Measurements from ENCODE around the gene RET.

RET gene

GRCh38 chr10:43068136-43068395, 8.8 kb upstream of the RET start:
- no peak overlapping the region for H3K4me3 ChIP-seq (ENCODE audit: low read depth, low read length)
- TF ChIP-seq, protein P1, sequence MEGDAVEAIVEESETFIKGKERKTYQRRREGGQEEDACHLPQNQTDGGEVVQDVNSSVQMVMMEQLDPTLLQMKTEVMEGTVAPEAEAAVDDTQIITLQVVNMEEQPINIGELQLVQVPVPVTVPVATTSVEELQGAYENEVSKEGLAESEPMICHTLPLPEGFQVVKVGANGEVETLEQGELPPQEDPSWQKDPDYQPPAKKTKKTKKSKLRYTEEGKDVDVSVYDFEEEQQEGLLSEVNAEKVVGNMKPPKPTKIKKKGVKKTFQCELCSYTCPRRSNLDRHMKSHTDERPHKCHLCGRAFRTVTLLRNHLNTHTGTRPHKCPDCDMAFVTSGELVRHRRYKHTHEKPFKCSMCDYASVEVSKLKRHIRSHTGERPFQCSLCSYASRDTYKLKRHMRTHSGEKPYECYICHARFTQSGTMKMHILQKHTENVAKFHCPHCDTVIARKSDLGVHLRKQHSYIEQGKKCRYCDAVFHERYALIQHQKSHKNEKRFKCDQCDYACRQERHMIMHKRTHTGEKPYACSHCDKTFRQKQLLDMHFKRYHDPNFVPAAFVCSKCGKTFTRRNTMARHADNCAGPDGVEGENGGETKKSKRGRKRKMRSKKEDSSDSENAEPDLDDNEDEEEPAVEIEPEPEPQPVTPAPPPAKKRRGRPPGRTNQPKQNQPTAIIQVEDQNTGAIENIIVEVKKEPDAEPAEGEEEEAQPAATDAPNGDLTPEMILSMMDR (IDR thresholded peaks at IDR 0.05; ENCODE audit: low read depth, low read length, missing control alignments): no peak
- no peak for DNase-seq (ENCODE audit: low read depth)

DNA sequence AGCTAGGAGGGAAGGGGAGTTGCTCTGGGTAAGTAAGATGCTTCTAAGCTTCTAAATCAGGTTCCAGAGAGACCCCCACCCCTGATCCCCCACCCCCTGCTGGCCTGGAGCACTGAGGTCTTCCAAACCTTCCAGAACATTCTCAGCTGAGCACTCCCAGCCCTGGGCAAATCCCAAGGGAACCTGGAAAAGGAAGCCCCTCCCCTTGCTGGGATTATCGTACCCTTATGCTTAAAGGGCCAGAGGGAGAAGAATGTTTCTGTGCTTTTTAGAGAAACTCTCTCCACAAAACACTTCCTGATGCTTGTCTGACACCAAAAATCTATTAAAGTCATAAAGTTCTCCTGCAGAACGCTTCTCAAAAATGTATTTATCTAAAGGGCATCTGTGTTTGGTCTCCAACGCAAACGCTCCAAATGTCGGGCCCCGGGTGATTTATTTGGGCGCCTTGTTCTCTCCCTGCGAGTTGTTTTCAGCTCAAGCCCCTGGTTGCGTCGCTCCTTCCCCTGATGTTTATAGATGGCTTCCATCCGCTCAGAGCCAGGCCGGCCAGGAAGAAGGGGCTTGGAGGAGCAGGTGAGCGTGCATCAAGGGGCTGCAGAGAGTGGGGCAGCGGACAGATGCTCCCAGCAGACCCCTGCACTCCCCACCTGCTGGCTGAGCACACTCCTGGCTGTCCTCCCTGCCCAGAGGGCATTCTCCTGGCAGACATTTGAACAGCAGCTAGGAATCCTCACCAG, 8.2 kb upstream of the RET start:
- DNase-seq (ENCODE audit: low read depth): no peak
- TF ChIP-seq, protein P1 (IDR thresholded peaks at IDR 0.05; ENCODE audit: low read depth, low read length, missing control alignments): no peak
- H3K4me3 ChIP-seq (ENCODE audit: low read depth, low read length): no peak overlapping the region

- DNase-seq (ENCODE audit: low read depth): no peak
- TF ChIP-seq, protein P1 (IDR thresholded peaks at IDR 0.05; ENCODE audit: low read depth, low read length, missing control alignments): no peak
- no peak overlapping the region for H3K4me3 ChIP-seq (ENCODE audit: low read depth, low read length)
Observed at GRCh38 chr10:43069211-43069515, 7.7 kb upstream of the RET start.

DNA sequence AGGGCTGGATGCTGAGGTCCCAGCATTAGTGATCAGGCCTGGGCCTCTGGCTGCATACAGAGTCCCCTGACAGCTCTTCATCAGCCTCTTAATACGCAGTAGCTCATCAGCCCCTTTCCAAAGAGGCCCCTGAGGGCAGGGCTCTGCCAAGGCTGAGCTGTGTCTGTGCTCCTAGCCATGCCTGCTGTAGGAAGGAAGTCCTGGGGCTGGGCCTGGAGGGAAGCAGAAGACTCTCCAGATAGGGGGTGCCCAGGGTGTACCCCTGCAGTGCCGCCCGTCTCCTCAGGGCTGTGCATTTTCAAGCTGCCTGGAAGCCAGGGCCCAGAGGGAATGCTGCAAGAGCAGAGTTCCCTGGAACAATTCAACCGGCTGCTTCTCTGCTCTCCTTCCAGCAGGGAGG, 7.3 kb upstream of the RET start:
- no peak for DNase-seq (ENCODE audit: low read depth)
- H3K4me3 ChIP-seq (ENCODE audit: low read depth, low read length): no peak overlapping the region
- TF ChIP-seq, protein P1 (IDR thresholded peaks at IDR 0.05; ENCODE audit: low read depth, low read length, missing control alignments): no peak

GRCh38 chr10:43070121-43071085, 6.5 kb upstream of the RET start:
- no peak overlapping the region for H3K4me3 ChIP-seq (ENCODE audit: low read depth, low read length)

GRCh38 chr10:43071865-43072650, 4.8 kb upstream of the RET start:
- no peak overlapping the region for H3K4me3 ChIP-seq (ENCODE audit: low read depth, low read length)
- DNase-seq (ENCODE audit: low read depth): no peak
- TF ChIP-seq, protein P1 (IDR thresholded peaks at IDR 0.05; ENCODE audit: low read depth, low read length, missing control alignments): no peak

More at GRCh38 chr10:43070121-43071085, 6.5 kb upstream of the RET start:
- no peak for DNase-seq (ENCODE audit: low read depth)
- TF ChIP-seq, protein P1 (IDR thresholded peaks at IDR 0.05; ENCODE audit: low read depth, low read length, missing control alignments): no peak

Measured in GM12864 (cell line).